ENCODE results near the gene CAPN2. TPM values are rescaled to one million over a fixed set of nuclear protein-coding genes. Genes with fewer than 3 reads are reported as not detected.

The CAPN2 gene
- total RNA-seq, 1 donor from 2014 or later: 120 TPM

GRCh38 chr1:223669003-223669795 lies 43.1 kb upstream of the CAPN2 start:
- Mint-ChIP-seq H3K36me3 (no peaks in the 10 kb centered on the region), H3K27ac (no peak overlapping the region), H3K27me3 (peaks cover 3% of the 10 kb centered on the region)

GRCh38 chr1:223670458-223671159 lies 41.7 kb upstream of the CAPN2 start:
- DNase-seq (ENCODE audit: extremely low spot score, unreplicated experiment): no peak
- peaks cover 4% of the 10 kb centered on the region for H3K9me3 Mint-ChIP-seq
- no peak overlapping the region for H3K27ac Mint-ChIP-seq
- no peak overlapping the region for H3K4me3 Mint-ChIP-seq
- peaks cover 3% of the 10 kb centered on the region for H3K27me3 Mint-ChIP-seq
- peak; percentile 74 for TF ChIP-seq CTCF (conservative IDR thresholded peaks at IDR 0.05)
- no peaks in the 10 kb centered on the region for H3K4me1 Mint-ChIP-seq (ENCODE audit: unreplicated experiment)
- H3K36me3 Mint-ChIP-seq: no peaks in the 10 kb centered on the region

More at GRCh38 chr1:223669003-223669795, 43.1 kb upstream of the CAPN2 start:
- Mint-ChIP-seq H3K9me3 (no peaks in the 10 kb centered on the region), H3K4me1 (ENCODE audit: unreplicated experiment) (no peaks in the 10 kb centered on the region), H3K4me3 (no peak overlapping the region)
- no peak for TF ChIP-seq CTCF (conservative IDR thresholded peaks at IDR 0.05)
- DNase-seq (ENCODE audit: extremely low spot score, unreplicated experiment): no peak

GRCh38 chr1:223674119-223674890 lies 38.0 kb upstream of the CAPN2 start:
- no peak for TF ChIP-seq CTCF (conservative IDR thresholded peaks at IDR 0.05)
- Mint-ChIP-seq H3K27ac (no peak overlapping the region), H3K4me1 (ENCODE audit: unreplicated experiment) (no peaks in the 10 kb centered on the region), H3K27me3 (no peaks in the 10 kb centered on the region), H3K4me3 (no peak overlapping the region), H3K36me3 (no peaks in the 10 kb centered on the region), H3K9me3 (peaks cover 4% of the 10 kb centered on the region)
- DNase-seq (ENCODE audit: extremely low spot score, unreplicated experiment): no peak

GRCh38 chr1:223678841-223679240 lies 33.5 kb upstream of the CAPN2 start:
- H3K4me1 Mint-ChIP-seq (ENCODE audit: unreplicated experiment): no peaks in the 10 kb centered on the region
- H3K27me3 Mint-ChIP-seq: peaks cover 9% of the 10 kb centered on the region
- H3K9me3 Mint-ChIP-seq: peaks cover 4% of the 10 kb centered on the region

More at GRCh38 chr1:223678841-223679240, 33.5 kb upstream of the CAPN2 start:
- H3K27ac Mint-ChIP-seq: no peak overlapping the region
- no peak overlapping the region for H3K4me3 Mint-ChIP-seq
- no peaks in the 10 kb centered on the region for H3K36me3 Mint-ChIP-seq
- TF ChIP-seq CTCF (conservative IDR thresholded peaks at IDR 0.05): no peak
- DNase-seq (ENCODE audit: extremely low spot score, unreplicated experiment): no peak

Measured in type B pancreatic cell (in vitro differentiated cells).